Amygdala (tissue), 56 donors: ENCODE data around the gene MED13L.
"Not testable (repeated sequence)": the region's sequence is repeated elsewhere in the genome, so short reads cannot be mapped to it uniquely, and the experiment has no call there.

ENCODE experiments used
- DNase-seq, 56 donors: peaks; one replicate each; lab custom pipeline; 2025; lab: John Stamatoyannopoulos, UW

Gene MED13L

GRCh38 chr12:116136340-116136739 is 141.2 kb downstream of the MED13L start:
- no peak for DNase-seq

GRCh38 chr12:116135209-116135930 is 142.1 kb downstream of the MED13L start:
- DNase-seq, result peak in 3 of 56 donors; percentile 9 to 39 (median 37)

DNA sequence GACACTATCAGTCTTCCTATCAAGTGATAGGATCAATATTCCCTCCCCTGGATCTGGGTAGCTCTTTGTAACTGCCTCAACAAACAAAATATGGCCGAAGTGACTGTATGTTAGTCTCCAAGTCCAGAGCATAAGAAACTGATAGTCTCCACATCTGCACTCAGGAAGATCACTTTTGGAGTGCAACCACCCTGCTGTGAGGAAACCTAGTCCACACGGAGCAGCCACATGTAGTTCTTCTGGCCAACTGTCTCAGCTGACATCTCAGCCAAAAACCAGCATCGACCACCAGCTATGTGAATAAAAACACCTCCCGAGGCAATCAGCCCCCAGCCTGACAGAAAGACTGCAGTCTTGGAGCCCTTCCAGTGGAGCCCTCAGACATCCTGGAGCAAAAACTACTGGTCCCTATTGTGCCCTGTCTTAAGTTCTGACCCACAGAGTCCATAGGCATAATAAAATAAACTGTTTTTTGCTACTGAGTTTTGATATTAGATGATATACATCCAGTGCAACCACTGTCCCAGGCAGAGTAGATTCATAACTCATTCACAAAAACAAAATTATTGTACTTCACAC is 143.8 kb downstream of the MED13L start:
- no peak for DNase-seq

GRCh38 chr12:116133149-116133548 is 144.3 kb downstream of the MED13L start:
- DNase-seq, result no peak

DNA sequence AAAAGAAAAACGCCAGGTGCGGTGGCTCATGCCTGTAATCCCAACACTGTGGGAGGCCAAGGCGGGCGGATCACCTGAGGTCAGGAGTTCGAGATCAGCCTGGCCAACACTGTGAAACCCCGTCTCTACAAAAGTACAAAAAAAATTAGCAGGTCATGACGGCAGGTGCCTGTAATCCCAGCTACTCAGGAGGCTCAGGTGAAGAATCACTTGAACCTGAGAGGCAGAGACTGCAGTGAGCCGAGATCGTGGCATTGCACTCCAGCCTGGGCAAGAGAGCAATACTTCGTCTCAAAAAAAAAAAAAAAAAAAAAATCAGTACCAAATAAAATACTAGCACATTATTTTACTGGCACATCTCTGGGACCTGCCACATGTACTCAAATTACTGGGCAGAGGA is 145.5 kb downstream of the MED13L start:
- not testable (repeated sequence) for DNase-seq

DNA sequence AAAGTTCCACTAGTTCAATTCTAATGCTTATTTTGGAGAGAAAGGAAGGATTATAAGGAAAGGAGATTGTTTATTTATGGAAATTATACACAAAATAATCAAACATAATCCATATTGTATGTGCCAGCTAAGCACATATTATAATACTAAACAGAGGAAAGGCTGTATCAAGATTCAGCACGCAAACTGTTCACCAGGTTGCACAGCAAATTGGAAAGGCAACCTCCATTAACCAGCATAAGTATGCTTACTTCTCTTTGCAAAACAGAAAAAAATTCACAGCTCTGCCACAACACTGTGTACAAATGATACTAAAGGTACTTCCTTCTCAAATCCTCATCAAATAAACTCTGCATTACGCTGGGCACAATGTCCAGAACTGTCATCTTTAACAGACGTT is 146.3 kb downstream of the MED13L start:
- no peak for DNase-seq

- DNase-seq, result no peak
These were observed 147.1 kb downstream of the MED13L start for GRCh38 chr12:116130431-116130830.

DNA sequence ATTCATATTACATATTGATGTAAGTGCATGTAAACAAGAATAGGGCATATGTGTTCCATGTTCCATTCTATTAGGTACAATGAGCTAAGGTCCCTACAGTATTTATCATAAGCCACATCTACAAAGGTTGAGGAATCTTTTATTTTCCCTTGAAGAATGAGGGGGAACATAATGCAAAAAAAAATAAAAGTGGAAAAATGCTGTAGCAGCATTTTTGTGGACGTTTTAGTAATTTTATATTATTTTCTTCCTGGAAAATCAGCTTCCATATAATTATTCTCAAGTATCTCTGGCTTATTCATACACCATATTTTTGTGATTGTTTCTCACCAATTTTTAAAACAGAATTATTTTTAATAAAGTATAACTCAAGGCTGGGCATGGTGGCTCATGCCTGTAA is 148.7 kb downstream of the MED13L start:
- DNase-seq, result no peak

DNA sequence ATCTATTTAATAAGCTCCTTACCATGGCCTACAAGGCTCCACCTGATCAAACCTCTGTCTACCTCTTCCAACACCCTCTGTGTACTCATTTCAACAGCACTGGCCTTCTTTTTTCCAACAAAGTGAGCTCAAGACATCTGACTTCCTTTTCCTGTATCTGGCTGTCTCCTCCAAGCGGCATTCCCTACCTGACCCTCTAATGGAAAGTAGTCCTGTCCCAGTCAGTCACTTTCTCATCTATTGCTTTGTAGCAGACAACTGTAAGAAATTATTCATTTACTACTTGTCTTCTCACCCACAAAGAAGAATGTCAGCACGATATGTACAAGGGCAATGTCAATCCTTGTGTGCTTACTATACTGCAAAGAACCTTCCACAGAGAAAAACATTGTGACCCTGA is 149.6 kb downstream of the MED13L start:
- no peak for DNase-seq

DNA sequence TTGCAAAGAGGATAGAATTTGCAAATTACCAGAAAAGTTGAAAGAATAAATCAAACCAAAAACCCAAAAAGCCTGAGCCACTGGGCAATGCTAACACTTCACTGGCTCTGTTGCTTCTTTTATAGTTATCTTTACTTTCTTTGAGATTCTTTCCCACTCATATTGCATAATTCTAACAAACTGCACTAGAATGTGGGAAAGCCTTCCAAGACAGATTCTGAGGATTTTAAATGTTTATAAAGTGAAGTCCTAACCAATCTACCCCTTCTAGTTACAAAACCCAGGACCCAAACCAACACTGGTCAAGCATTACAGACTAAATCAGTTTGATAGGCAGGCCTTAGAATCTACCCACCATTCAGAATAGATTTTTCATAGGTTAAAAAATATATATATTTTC is 150.9 kb downstream of the MED13L start:
- no peak for DNase-seq

DNA sequence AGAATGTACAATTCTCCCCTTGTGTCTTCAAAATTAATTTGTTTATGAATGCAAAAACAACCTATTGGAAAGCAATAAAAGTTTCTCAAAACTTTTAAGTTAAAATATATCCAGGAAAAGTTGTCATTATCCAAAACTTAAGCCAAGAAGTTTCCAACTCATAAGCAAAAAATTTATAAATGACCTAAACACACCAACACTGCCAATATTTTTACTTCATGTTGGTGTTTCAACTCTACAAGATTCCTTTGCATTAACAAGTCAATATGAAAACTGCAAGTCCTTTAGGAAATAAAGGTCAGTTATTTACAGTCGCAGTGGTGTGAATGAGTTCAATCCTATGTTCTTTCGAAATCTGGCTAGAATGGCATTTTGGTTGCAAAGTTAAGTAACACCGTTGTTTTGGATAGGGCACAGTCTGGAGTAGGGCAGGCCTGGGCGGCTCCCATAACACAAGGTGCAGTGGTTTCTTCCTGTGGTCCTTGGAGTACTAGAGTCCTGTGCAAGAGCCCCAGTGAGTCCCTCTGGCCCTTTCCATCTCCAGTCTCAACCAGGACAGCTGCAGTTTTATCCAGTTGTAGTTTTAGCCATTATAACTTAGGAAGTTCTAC is 151.4 kb downstream of the MED13L start:
- no peak for DNase-seq

DNA sequence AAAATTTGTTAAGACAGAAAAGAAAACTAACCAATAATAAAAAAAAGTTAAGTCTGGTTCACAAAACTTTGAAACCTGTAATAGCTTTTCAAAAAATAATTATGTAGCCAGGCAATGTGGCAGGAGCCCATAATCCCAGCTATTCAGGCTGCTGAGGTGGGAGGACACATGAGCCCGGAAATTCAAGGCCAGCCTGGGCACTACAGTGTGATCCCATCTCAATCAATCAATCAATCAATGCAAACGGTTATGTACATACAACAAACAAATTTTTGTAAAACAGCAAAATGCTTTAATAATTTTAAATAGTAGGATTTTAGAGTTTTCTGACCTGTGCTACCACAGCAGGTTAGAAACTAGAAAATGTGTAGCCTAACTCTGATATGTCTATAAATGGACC is 152.4 kb downstream of the MED13L start:
- DNase-seq, result no peak

DNA sequence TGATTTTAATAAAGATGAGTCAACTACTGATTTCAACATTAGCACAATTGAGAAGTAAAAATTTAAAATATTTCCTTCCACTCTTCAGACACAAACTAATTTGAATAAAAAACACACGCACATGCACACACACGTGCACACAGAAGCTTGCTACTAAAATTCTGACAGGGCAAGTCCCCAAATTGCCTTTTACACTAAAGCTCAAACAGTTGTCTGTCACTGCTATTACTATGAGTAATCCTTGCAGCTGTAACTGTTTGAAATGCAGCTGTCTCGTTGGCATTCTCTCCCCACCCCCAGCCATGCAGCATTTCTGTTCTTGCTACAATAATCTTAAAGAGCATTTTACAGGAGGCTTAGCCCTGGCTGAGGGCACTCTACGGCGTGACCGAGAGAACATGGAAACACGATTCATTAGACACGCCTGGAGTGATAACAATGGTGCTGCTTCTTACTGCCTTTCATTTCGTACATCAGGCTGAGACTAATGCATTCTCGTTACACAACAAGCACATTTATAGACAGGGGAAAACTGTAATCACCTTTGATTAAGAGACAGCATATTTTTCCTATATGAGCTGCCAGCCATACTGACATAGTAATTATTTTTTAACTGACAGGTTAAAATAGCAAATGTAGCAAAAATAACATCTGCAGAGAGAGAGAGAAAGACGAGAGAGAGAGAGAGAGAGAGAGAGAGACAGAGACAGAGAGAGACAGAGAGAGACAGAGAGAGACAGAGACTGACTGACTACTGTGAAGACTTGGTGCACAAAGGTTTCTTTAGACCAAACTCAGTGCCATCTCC is 153.8 kb downstream of the MED13L start:
- peak in 34 of 56 donors; percentile 3 to 67 (median 20) for DNase-seq

- DNase-seq, result no peak
These were observed 154.9 kb downstream of the MED13L start for GRCh38 chr12:116122628-116123027.

- DNase-seq, result no peak
These were observed 156.0 kb downstream of the MED13L start for GRCh38 chr12:116121453-116121871.

DNA sequence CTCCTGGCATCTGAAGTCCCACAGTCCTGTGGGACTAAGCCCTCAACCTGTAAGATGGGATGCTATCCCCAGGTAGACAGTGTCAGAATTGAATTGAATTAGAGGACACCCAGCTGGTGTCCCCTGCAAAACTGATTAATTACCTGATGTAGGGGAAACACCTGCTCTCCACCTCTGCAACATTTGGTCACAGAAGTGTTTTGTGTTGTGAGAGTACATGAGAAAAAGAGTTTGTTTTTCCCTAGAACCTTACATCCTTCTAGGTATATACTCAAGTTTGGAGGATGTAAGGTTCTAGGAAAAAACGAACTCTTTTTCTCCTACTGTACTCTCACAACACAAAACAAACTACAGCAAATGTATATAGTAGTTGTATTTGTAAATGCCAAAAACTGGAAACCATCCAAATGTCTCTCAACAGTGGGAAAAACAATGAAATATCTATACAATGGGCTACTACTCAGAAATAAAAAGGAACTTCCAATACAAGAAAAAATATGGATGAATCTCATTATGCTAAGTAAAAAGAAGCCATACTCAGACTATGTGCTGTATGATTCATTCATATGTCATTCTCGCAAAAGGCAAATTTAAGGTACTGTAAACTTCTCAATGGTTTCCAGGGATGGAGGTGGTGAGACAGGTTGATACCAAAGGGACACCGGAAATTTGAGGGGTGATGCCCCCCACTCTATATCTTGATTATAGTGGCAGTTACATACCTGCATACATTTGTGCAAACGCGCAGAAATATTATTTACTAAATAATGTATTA is 160.7 kb downstream of the MED13L start:
- DNase-seq, result no peak

GRCh38 chr12:116113398-116114130 is 163.9 kb downstream of the MED13L start:
- no peak for DNase-seq

GRCh38 chr12:116106870-116107269 is 170.6 kb downstream of the MED13L start:
- no peak for DNase-seq

- DNase-seq, result no peak
These were observed 173.2 kb downstream of the MED13L start for GRCh38 chr12:116104167-116104767.
